ENCODE measurements around the gene GNAQ. TPM values are rescaled to one million over a fixed set of nuclear protein-coding genes. Genes with fewer than 3 reads are reported as not detected.

The GNAQ gene
- total and polyA plus RNA-seq, 2 donors (not counting 1 experiment from before 2014, with no cell fraction given) = 30.4 to 74.3 TPM

DNA sequence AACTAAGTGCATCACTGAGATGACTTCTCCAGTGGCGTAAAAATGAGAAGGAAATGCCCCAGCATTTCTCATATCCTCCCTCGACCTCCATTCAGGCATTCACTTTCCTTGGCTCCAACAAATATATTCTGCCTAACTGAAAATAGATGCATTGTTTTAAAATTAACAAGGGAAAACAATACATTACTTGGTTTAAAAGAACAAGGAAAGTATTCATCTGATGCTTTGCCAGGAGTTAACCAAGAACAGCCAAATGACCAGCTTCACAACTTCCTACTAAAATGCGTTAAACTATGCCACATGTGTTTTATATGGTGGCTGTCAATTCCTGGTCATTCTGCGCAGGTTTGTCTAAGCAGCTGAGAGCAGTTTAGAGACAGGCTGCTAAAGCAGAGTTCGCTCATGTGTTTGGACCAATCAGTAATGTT is 121.4 kb downstream of the GNAQ start:
- peaks cover 3% of the 10 kb centered on the region for H3K4me1 ChIP-seq (ENCODE audit: control insufficient read depth, extremely low read depth, insufficient read depth, low read length)
- no peak overlapping the region for H3K27ac ChIP-seq (ENCODE audit: insufficient read depth, low read length)
- no peak overlapping the region for H3K9ac ChIP-seq (ENCODE audit: insufficient read depth, low read length)

DNA sequence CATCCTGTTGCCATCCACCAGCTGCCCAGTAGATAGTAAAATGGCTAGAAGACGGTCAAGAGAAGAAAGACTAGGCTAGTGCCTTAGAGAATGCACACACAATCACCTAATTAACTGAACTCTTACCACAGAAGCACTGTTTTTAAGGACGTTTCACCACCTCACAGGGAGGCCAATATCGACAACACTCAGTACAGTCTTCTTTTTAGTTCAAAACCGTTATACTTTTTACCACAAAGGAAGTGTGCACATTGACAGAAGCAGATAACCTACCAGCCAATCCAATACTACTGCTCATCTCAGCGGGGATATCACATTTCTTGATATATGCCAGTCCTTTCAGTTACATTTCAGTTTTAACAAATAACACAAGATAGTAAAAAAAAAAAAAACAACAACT is 122.3 kb downstream of the GNAQ start:
- no peak overlapping the region for H3K4me2 ChIP-seq (ENCODE audit: extremely low read depth, insufficient read depth, low read length)
- no peak for DNase-seq (ENCODE audit: low read depth in 2 of 2)
- TF ChIP-seq, protein P1, sequence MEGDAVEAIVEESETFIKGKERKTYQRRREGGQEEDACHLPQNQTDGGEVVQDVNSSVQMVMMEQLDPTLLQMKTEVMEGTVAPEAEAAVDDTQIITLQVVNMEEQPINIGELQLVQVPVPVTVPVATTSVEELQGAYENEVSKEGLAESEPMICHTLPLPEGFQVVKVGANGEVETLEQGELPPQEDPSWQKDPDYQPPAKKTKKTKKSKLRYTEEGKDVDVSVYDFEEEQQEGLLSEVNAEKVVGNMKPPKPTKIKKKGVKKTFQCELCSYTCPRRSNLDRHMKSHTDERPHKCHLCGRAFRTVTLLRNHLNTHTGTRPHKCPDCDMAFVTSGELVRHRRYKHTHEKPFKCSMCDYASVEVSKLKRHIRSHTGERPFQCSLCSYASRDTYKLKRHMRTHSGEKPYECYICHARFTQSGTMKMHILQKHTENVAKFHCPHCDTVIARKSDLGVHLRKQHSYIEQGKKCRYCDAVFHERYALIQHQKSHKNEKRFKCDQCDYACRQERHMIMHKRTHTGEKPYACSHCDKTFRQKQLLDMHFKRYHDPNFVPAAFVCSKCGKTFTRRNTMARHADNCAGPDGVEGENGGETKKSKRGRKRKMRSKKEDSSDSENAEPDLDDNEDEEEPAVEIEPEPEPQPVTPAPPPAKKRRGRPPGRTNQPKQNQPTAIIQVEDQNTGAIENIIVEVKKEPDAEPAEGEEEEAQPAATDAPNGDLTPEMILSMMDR (conservative IDR thresholded peaks at IDR 0.05 in 1 of 2, IDR thresholded peaks at IDR 0.05 in 1 of 2; ENCODE audit: low read depth in 1 of 2, low read length in 2 of 2) = no peak
- TF ChIP-seq EZH2 (IDR thresholded peaks at IDR 0.05; ENCODE audit: low read length, missing control alignments) = no peak
- no peaks in the 10 kb centered on the region for H3K9me3 ChIP-seq (ENCODE audit: control insufficient read depth, insufficient read depth, low read depth, low read length)
- H3K36me3 ChIP-seq (ENCODE audit: control insufficient read depth, insufficient read depth, low read length) = no peaks in the 10 kb centered on the region
- H3K4me1 ChIP-seq (ENCODE audit: control insufficient read depth, extremely low read depth, insufficient read depth, low read length) = peaks cover 3% of the 10 kb centered on the region
- H3K27me3 ChIP-seq (ENCODE audit: control insufficient read depth, insufficient read depth, low read length) = no peaks in the 10 kb centered on the region
- H3K27ac ChIP-seq (ENCODE audit: insufficient read depth, low read length) = no peak overlapping the region
- H3K9ac ChIP-seq (ENCODE audit: insufficient read depth, low read length) = no peak overlapping the region
- H3K79me2 ChIP-seq (ENCODE audit: control insufficient read depth, insufficient read depth, low read length) = no peaks in the 10 kb centered on the region
- H4K20me1 ChIP-seq (ENCODE audit: control insufficient read depth, extremely low read depth, insufficient read depth, low read length) = no peaks in the 10 kb centered on the region
- no peak overlapping the region for H2AFZ ChIP-seq (ENCODE audit: low read length)
- H3K4me3 ChIP-seq (replicated peaks in 1 of 4; ENCODE audit: control extremely low read depth in 1 of 4, insufficient read depth in 1 of 4, low read depth in 3 of 4, low read length in 4 of 4) = no peak overlapping the region

More for the DNA sequence above, 121.4 kb downstream of the GNAQ start:
- H3K4me2 ChIP-seq (ENCODE audit: extremely low read depth, insufficient read depth, low read length) = no peak overlapping the region
- no peaks in the 10 kb centered on the region for H4K20me1 ChIP-seq (ENCODE audit: control insufficient read depth, extremely low read depth, insufficient read depth, low read length)
- no peaks in the 10 kb centered on the region for H3K79me2 ChIP-seq (ENCODE audit: control insufficient read depth, insufficient read depth, low read length)
- TF ChIP-seq, protein P1 (conservative IDR thresholded peaks at IDR 0.05 in 1 of 2, IDR thresholded peaks at IDR 0.05 in 1 of 2; ENCODE audit: low read depth in 1 of 2, low read length in 2 of 2) = no peak
- no peak for TF ChIP-seq EZH2 (IDR thresholded peaks at IDR 0.05; ENCODE audit: low read length, missing control alignments)
- no peaks in the 10 kb centered on the region for H3K9me3 ChIP-seq (ENCODE audit: control insufficient read depth, insufficient read depth, low read depth, low read length)
- H3K27me3 ChIP-seq (ENCODE audit: control insufficient read depth, insufficient read depth, low read length) = no peaks in the 10 kb centered on the region
- DNase-seq (ENCODE audit: low read depth in 2 of 2) = no peak
- H3K4me3 ChIP-seq (replicated peaks in 1 of 4; ENCODE audit: control extremely low read depth in 1 of 4, insufficient read depth in 1 of 4, low read depth in 3 of 4, low read length in 4 of 4) = no peak overlapping the region
- H3K36me3 ChIP-seq (ENCODE audit: control insufficient read depth, insufficient read depth, low read length) = no peaks in the 10 kb centered on the region
- H2AFZ ChIP-seq (ENCODE audit: low read length) = no peak overlapping the region

DNA sequence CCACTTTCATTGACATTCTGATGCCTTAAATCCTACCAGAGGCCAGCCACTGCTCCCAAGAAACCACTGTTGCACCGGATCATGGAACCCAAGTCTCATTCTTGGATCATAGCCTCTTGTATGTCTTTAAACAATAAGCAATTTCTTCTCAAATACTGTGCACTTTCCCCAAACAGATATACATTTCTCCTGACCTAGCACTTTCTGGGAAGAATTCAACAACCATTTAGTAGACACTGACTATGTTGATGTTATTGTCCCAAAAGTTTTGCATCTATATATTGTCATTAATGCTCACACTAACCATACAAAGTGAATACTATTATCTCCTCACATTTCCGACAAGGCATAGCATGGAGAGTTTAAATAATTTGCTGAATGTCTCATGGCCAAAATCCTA is 123.3 kb downstream of the GNAQ start:
- TF ChIP-seq EZH2 (IDR thresholded peaks at IDR 0.05; ENCODE audit: low read length, missing control alignments) = no peak
- TF ChIP-seq, protein P1 (conservative IDR thresholded peaks at IDR 0.05 in 1 of 2, IDR thresholded peaks at IDR 0.05 in 1 of 2; ENCODE audit: low read depth in 1 of 2, low read length in 2 of 2) = no peak
- no peak overlapping the region for H3K4me2 ChIP-seq (ENCODE audit: extremely low read depth, insufficient read depth, low read length)
- H3K27me3 ChIP-seq (ENCODE audit: control insufficient read depth, insufficient read depth, low read length) = no peaks in the 10 kb centered on the region
- H3K4me1 ChIP-seq (ENCODE audit: control insufficient read depth, extremely low read depth, insufficient read depth, low read length) = peaks cover 3% of the 10 kb centered on the region
- H3K9ac ChIP-seq (ENCODE audit: insufficient read depth, low read length) = no peak overlapping the region
- H2AFZ ChIP-seq (ENCODE audit: low read length) = no peak overlapping the region
- no peaks in the 10 kb centered on the region for H3K79me2 ChIP-seq (ENCODE audit: control insufficient read depth, insufficient read depth, low read length)
- no peak for DNase-seq (ENCODE audit: low read depth in 2 of 2)
- no peaks in the 10 kb centered on the region for H4K20me1 ChIP-seq (ENCODE audit: control insufficient read depth, extremely low read depth, insufficient read depth, low read length)
- H3K27ac ChIP-seq (ENCODE audit: insufficient read depth, low read length) = no peak overlapping the region
- no peak overlapping the region for H3K4me3 ChIP-seq (replicated peaks in 1 of 4; ENCODE audit: control extremely low read depth in 1 of 4, insufficient read depth in 1 of 4, low read depth in 3 of 4, low read length in 4 of 4)
- H3K9me3 ChIP-seq (ENCODE audit: control insufficient read depth, insufficient read depth, low read depth, low read length) = no peaks in the 10 kb centered on the region
- no peaks in the 10 kb centered on the region for H3K36me3 ChIP-seq (ENCODE audit: control insufficient read depth, insufficient read depth, low read length)

Data from fibroblast of lung (primary cell).